Endothelial cell of umbilical vein (primary cell): ENCODE measurements around the gene VPS41. TPM values are rescaled to one million over a fixed set of nuclear protein-coding genes. Genes with fewer than 3 reads are reported as not detected.

Experiments
- BruUV-seq: library from RNA; stranded (reverse); fragments of 400-500 nt; replicated peaks from 2 replicates; lab custom pipeline; 2021; lab: Mats Ljungman, UMichigan
- CTCF ChIA-PET: fragments of 300-600, 350-600 bp; sonication (Branson Sonifier 250); formaldehyde crosslinking; loops from one replicate; lab custom pipeline; 2021; ENCODE audit warnings: antibody characterized with exemption, inconsistent platforms; lab: Charles Lee
- POLR2A ChIA-PET: fragments of 300-600, 350-600 bp; sonication (Branson Sonifier 250); formaldehyde crosslinking; loops from one replicate; lab custom pipeline; 2021; ENCODE audit warnings: antibody characterized with exemption, inconsistent platforms; lab: Charles Lee
- DNase-seq: peaks from one replicate; pipeline ENCODE4 v3.0.0-alpha.2; 2011; ENCODE audit warnings: low read depth, low spot score
- FAIRE-seq: peaks from 2 replicates; lab custom pipeline; 2011; peaks lifted over from hg19 to GRCh38; lab: Jason Lieb, UNC
- H2AFZ ChIP-seq: 2 replicates; pipeline ENCODE4 v1.6.0; 2012; ENCODE audit warnings: low read depth, low read length, control low read depth, inconsistent platforms
- H3K27ac ChIP-seq: 2 replicates; pipeline ENCODE4 v1.5.1; 2011; ENCODE audit warnings: low read depth, mild to moderate bottlenecking, control low read depth, low read length, moderate library complexity; ENCODE audit not compliant: insufficient read depth
- H3K27me3 ChIP-seq, 2 experiments: 2 replicates each; pipeline versions ENCODE4 v1.6.0 to v1.6.1; 2011; ENCODE audit warnings: low read length in 2 of 2, mixed read lengths in 1 of 2; ENCODE audit not compliant: control insufficient read depth in 2 of 2, insufficient read depth in 2 of 2
- H3K36me3 ChIP-seq, 2 experiments: 2 replicates in 1 of 2; 3 replicates in 1 of 2; pipeline ENCODE4 v1.5.1; 2011; ENCODE audit warnings: low read length in 2 of 2, mild to moderate bottlenecking in 1 of 2, moderate library complexity in 1 of 2; ENCODE audit not compliant: control insufficient read depth in 2 of 2, insufficient read depth in 2 of 2; ENCODE audit errors: extremely low read depth in 1 of 2
- H3K4me1 ChIP-seq: 3 replicates; pipeline ENCODE4 v1.5.1; 2011; ENCODE audit warnings: mild to moderate bottlenecking, low read length; ENCODE audit not compliant: control insufficient read depth, insufficient read depth; ENCODE audit errors: extremely low read depth
- H3K4me2 ChIP-seq: 2 replicates; pipeline ENCODE4 v1.6.1; 2011; ENCODE audit warnings: low read length, control low read depth, mixed read lengths; ENCODE audit not compliant: insufficient read depth
- H3K4me3 ChIP-seq, 3 experiments: fragments of 200-600 bp in 1 of 3; sonication (generic), shearing (Covaris generic) in 1 of 3; replicated peaks in 1 of 3; 2 replicates each; pipeline ENCODE4 v1.5.1; 2011 to 2016; ENCODE audit warnings: control low read depth in 3 of 3, low read length in 3 of 3, mild to moderate bottlenecking in 2 of 3, inconsistent platforms in 1 of 3, low read depth in 1 of 3, moderate library complexity in 1 of 3; ENCODE audit not compliant: insufficient read depth in 1 of 3
- H3K79me2 ChIP-seq: 2 replicates; pipeline ENCODE4 v1.6.0; 2012; ENCODE audit warnings: low read length, inconsistent platforms; ENCODE audit not compliant: control insufficient read depth, insufficient read depth
- H3K9ac ChIP-seq: replicated peaks from 2 replicates; pipeline ENCODE3; 2011; ENCODE audit warnings: low read length, control low read depth; ENCODE audit not compliant: insufficient read depth; ENCODE audit errors: extremely low read depth
- H3K9me1 ChIP-seq: replicated peaks from 3 replicates; pipeline ENCODE4 v1.6.0; 2011; ENCODE audit warnings: mild to moderate bottlenecking, low read length; ENCODE audit not compliant: control insufficient read depth, insufficient read depth; ENCODE audit errors: extremely low read depth
- H3K9me3 ChIP-seq: replicated peaks from 2 replicates; pipeline ENCODE4 v1.5.1; 2012; ENCODE audit warnings: low read length, inconsistent platforms; ENCODE audit not compliant: control insufficient read depth, insufficient read depth
- H4K20me1 ChIP-seq: replicated peaks from 2 replicates; pipeline ENCODE3; 2011; ENCODE audit warnings: mild to moderate bottlenecking, low read length; ENCODE audit not compliant: control insufficient read depth, insufficient read depth; ENCODE audit errors: extremely low read depth
- EZH2 ChIP-seq: IDR thresholded peaks from 2 replicates; pipeline ENCODE4 v1.6.1; 2012; ENCODE audit warnings: borderline replicate concordance, low read depth, mild to moderate bottlenecking, moderate library complexity, low read length, inconsistent platforms; ENCODE audit not compliant: severe bottlenecking
- FOS ChIP-seq: IDR thresholded peaks from 2 replicates; pipeline ENCODE4 v1.6.1; 2011; ENCODE audit warnings: mild to moderate bottlenecking, low read length, moderate library complexity, borderline replicate concordance; ENCODE audit not compliant: insufficient read depth
- GATA2 ChIP-seq: IDR thresholded peaks from 2 replicates; pipeline ENCODE4 v1.7.0; 2011; ENCODE audit warnings: low read depth, mild to moderate bottlenecking, moderate library complexity, mixed read lengths, low read length; ENCODE audit not compliant: insufficient read length, insufficient read depth
- JUN ChIP-seq: IDR thresholded peaks from 2 replicates; pipeline ENCODE4 v1.6.1; 2011; ENCODE audit warnings: borderline replicate concordance, low read depth; ENCODE audit not compliant: insufficient read length, insufficient read depth
- MYC ChIP-seq: IDR thresholded peaks from one replicate; pipeline ENCODE4 v1.6.1; 2011; ENCODE audit warnings: mild to moderate bottlenecking, low read depth, low read length
- POLR2A ChIP-seq: IDR thresholded peaks from 2 replicates; pipeline ENCODE4 v1.6.1; 2012; ENCODE audit warnings: low read depth, mild to moderate bottlenecking, control low read depth, low read length
- POLR2AphosphoS5 ChIP-seq: IDR thresholded peaks from 2 replicates; pipeline ENCODE4 v1.6.1; 2012; ENCODE audit warnings: low read depth, mild to moderate bottlenecking, control low read depth, low read length, moderate library complexity; ENCODE audit not compliant: insufficient read depth
- dilution Hi-C: fragments of 300-500 bp; cut with MboI; formaldehyde crosslinking; loops from one replicate; pipeline ENCODE4 v1.15.0; 2019; ENCODE audit warnings: low sequenced_read_pairs; ENCODE audit not compliant: extremely low pct_ligation_motif_present
- intact Hi-C: fragments of 100-400 bp; cut with micrococcal nuclease; formaldehyde crosslinking; loops from one replicate; pipeline ENCODE4 v1.10.0; 2022
- polyA plus RNA-seq, 4 experiments: library from polyadenylated mRNA; depleted of rRNA in 3 of 4; stranded (reverse) in 3 of 4; unstranded in 1 of 4; fragments of >200 nt; gene quantifications; 2 replicates each; pipeline versions ENCODE4 v1.2.1 to v1.2.3, GENCODE V29; 2011 to 2012; ENCODE audit warnings: missing spikeins in 1 of 4
- total RNA-seq: library from RNA; stranded (reverse); gene quantifications from 2 replicates; pipeline ENCODE4 v1.2.3, GENCODE V29; 2021
- TF ChIP-seq, protein P1 (sequence below), 2 donors: IDR thresholded peaks; 1 replicate in 1 of 2; 2 replicates in 1 of 2; pipeline ENCODE4 v1.5.1; 2011; ENCODE audit warnings: low read length in 2 of 2, mild to moderate bottlenecking in 2 of 2, moderate library complexity in 2 of 2, control low read depth in 1 of 2, inconsistent platforms in 1 of 2, low read depth in 1 of 2; ENCODE audit not compliant: insufficient read depth in 1 of 2; ENCODE audit errors: extremely low read depth in 1 of 2
- TF ChIP-seq, protein P2 (sequence below): IDR thresholded peaks from 2 replicates; pipeline ENCODE4 v1.6.1; 2011; ENCODE audit not compliant: insufficient read depth, insufficient read length

Gene VPS41
- total and polyA plus RNA-seq, 2 donors (not counting 3 experiments of a cell fraction or from before 2014, with no cell fraction given) = 14.3 to 79.8 TPM

DNA sequence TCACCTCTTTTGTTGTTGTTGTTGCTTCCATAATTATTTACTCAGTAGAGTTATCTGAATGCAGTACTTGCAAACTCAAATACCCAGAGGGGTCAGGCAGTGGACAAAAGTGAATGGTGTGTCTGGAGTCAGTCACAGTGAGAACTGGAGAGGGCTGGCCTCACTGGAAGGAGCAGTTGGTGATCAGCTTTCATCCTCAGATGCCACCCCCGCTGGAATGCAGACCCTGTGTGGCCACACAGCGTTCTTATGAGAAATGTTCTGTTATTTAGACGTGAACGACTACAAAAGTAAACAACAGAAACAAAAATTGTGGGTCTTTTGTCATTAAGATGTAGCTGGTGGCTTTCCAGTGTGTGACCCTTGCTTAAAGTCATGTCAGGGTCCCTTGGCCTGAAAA is 29.6 kb upstream of the VPS41 start:
- no peaks in the 10 kb centered on the region for H4K20me1 ChIP-seq
- H3K9me1 ChIP-seq = no peaks in the 10 kb centered on the region
- H3K36me3 ChIP-seq = no peaks in the 10 kb centered on the region
- H3K27me3 ChIP-seq = peaks cover 0 to 3% of the 10 kb centered on the region in 2 experiments
- H3K9ac ChIP-seq = no peak overlapping the region
- FAIRE-seq (no peak), DNase-seq (no peak)
- intact Hi-C loops (loop anchor here (10.0 kb wide), 1 partner anchor 396 kb away; no protein-coding TSS in a partner anchor), dilution Hi-C loops (no loop called here)
- H3K9me3 ChIP-seq = no peaks in the 10 kb centered on the region
- no peak overlapping the region for H3K4me3 ChIP-seq
- no peaks in the 10 kb centered on the region for H3K79me2 ChIP-seq
- H3K27ac ChIP-seq = no peak overlapping the region
- TF ChIP-seq FOS (no peak), POLR2AphosphoS5 (no peak), EZH2 (no peak), GATA2 (no peak), POLR2A (no peak), MYC (no peak), JUN (no peak)
- TF ChIP-seq, protein P1, sequence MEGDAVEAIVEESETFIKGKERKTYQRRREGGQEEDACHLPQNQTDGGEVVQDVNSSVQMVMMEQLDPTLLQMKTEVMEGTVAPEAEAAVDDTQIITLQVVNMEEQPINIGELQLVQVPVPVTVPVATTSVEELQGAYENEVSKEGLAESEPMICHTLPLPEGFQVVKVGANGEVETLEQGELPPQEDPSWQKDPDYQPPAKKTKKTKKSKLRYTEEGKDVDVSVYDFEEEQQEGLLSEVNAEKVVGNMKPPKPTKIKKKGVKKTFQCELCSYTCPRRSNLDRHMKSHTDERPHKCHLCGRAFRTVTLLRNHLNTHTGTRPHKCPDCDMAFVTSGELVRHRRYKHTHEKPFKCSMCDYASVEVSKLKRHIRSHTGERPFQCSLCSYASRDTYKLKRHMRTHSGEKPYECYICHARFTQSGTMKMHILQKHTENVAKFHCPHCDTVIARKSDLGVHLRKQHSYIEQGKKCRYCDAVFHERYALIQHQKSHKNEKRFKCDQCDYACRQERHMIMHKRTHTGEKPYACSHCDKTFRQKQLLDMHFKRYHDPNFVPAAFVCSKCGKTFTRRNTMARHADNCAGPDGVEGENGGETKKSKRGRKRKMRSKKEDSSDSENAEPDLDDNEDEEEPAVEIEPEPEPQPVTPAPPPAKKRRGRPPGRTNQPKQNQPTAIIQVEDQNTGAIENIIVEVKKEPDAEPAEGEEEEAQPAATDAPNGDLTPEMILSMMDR (IDR thresholded peaks at IDR 0.05; ENCODE audit: extremely low read depth in 1 of 2, insufficient read depth in 1 of 2, low read depth in 1 of 2, low read length in 2 of 2) = no peak
- TF ChIP-seq, protein P2, sequence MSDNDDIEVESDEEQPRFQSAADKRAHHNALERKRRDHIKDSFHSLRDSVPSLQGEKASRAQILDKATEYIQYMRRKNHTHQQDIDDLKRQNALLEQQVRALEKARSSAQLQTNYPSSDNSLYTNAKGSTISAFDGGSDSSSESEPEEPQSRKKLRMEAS = no peak
- H3K4me1 ChIP-seq = no peaks in the 10 kb centered on the region
- ChIA-PET CTCF (no interaction called here), POLR2A (no interaction called here)
- no peak overlapping the region for H3K4me2 ChIP-seq
- H2AFZ ChIP-seq = no peak overlapping the region
- no TSS peak for BruUV-seq
